Measurements from ENCODE around the gene SUMO4.

The SUMO4 gene

DNA sequence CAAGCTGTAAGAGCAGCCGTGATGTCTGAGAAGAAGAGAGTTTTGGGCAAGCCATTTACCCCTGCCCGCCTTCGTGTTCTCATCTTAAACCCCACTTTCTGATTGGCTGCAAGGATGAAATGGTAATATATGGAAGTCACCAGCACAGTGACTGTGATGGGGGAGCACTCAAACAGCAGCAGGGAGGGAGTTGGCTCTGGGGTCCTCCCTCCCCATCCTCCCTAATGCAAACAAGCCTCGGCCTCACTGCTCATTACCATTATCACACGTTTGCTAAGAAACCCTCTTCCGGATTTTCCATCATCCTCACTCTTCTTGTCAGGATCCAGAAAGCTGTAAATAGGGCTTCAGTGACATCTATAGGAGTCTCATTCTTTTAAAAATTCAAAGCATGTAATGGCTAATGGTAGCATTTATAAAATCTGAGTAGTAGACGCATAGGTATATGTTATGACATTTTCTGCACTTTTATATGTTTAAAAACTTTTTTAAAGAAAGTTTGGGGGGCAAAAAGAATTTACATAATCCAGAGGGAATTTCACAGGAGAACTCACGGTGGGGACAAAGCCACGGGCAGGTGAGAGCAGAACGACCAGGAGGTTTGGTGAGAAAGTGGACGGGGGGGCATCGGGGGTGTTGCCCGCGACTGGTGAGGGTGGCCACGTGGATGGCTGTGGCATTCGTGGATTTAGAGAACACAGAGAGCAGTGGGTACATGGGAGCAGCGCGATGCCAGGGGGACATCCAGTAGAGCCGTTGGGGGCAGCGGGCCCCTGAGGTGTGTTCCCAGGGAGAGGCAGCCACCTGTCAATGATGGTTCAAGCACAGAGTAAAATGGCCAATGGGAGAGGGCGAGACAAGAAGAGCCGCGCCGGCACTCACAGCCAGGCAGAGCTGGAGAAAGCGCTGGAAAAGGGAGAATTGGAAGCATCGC, 29.6 kb downstream of the SUMO4 start:
- no peaks in the 10 kb centered on the region for H3K9me3 ChIP-seq (ENCODE audit: control insufficient read depth, insufficient read depth, low read length)
- no peaks in the 10 kb centered on the region for H3K4me1 ChIP-seq (ENCODE audit: control insufficient read depth, insufficient read depth, low read length)
- no peaks in the 10 kb centered on the region for H3K27me3 ChIP-seq (ENCODE audit: control insufficient read depth, insufficient read depth, low read length)
- no CpG with 5 or more reads among the region's 26 CpGs for WGBS (ENCODE audit: insufficient coverage, insufficient read length)
- H3K36me3 ChIP-seq (ENCODE audit: control insufficient read depth, insufficient read depth, low read length), result no peaks in the 10 kb centered on the region
- no peak overlapping the region for H3K27ac ChIP-seq (ENCODE audit: low read length)
- no peak for DNase-seq (ENCODE audit: low read depth, low spot score)
- H3K4me3 ChIP-seq (ENCODE audit: low read length), result no peak overlapping the region

DNA sequence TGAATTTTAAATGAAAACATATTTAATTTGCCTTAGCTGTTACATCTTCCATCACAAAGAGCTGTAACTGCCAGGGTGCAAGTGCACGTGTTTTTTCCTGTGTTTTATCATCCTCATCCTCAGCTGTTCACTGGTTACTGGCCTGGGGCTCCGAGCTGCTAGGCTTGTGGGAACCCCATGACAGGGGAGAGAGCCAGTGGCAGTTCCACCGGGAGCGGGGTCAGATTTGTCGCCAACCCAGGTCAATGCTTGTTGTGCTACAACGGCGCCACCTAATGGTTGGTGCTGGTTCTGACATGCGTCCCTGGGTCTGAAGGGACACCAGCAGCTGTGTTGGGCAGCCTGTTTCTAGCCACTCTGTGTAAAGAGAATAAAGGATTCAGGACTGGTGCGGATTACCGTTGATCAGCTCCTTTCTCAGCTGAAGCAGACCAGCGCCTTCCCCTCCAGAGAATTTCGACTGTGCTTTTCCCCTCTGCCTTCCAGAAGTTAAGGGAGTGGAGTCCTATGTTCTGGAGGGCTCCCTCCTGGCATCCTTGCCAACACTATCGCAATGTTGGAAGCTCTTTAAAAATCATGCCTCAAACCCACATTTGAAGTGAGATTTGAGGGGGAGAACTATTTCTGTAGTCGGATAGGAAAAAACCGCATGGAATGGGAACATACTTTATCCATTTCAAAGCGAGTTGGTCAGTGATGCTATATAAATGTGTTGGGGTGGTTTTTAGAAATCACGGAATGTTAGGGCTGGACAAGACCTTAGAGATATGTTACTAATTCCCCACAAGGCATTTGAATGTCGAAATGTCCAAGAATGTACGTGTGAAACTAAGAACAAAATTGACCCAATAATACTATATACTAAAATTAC, 32.1 kb downstream of the SUMO4 start:
- no CpG with 5 or more reads among the region's 19 CpGs for WGBS (ENCODE audit: insufficient coverage, insufficient read length)
- Histone ChIP-seq H3K27me3 (ENCODE audit: control insufficient read depth, insufficient read depth, low read length) (no peaks in the 10 kb centered on the region), H3K4me1 (ENCODE audit: control insufficient read depth, insufficient read depth, low read length) (no peaks in the 10 kb centered on the region), H3K4me3 (ENCODE audit: low read length) (no peak overlapping the region), H3K27ac (ENCODE audit: low read length) (no peak overlapping the region), H3K36me3 (ENCODE audit: control insufficient read depth, insufficient read depth, low read length) (no peaks in the 10 kb centered on the region), H3K9me3 (ENCODE audit: control insufficient read depth, insufficient read depth, low read length) (no peaks in the 10 kb centered on the region)
- peak; percentile 96 for DNase-seq (ENCODE audit: low read depth, low spot score)

DNA sequence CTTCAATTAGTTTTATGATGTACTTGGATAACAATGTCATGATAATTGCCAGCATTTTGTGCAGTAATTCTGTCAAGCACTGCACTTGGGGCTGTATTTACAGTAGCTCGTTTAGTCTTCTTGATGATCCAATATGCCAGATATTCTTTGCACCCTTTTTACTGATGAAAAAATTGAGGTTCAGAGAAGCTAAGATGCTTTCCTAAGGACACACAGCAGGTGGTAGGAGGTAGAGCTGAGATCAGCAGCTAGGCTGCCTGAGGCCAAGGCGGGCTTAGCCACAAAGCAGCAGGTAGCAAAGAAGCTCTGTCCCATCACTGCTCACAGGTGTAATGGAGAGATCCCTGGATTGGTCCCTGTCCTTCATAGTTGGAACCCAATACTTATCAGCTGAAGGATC, 33.3 kb downstream of the SUMO4 start:
- DNase-seq (ENCODE audit: low read depth, low spot score), result no peak
- no CpG with 5 or more reads among the region's 2 CpGs for WGBS (ENCODE audit: insufficient coverage, insufficient read length)

DNA sequence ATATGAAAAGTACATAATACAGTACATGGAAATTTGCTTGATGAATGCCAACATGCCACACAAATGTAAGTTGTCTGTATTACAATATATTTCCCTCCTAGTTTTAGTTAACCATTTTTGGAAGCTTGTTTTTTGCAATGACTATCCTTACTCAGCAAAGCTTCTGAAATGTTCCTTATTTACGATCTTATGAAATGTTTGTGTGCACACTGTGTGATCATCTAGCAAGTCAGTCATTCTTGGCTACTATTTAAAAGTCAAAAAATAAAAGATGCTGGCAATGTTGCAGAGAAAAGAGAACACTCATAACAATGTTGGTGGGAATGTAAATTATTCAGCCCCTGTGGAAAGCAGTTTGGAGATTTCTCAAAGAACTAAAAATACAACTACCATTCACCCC, 33.8 kb downstream of the SUMO4 start:
- H3K36me3 ChIP-seq (ENCODE audit: control insufficient read depth, insufficient read depth, low read length), result no peaks in the 10 kb centered on the region
- H3K4me1 ChIP-seq (ENCODE audit: control insufficient read depth, insufficient read depth, low read length), result no peaks in the 10 kb centered on the region
- no peak for DNase-seq (ENCODE audit: low read depth, low spot score)
- WGBS (ENCODE audit: insufficient coverage, insufficient read length), result no CpG with 5 or more reads among the region's 1 CpG
- H3K4me3 ChIP-seq (ENCODE audit: low read length), result no peak overlapping the region
- no peaks in the 10 kb centered on the region for H3K27me3 ChIP-seq (ENCODE audit: control insufficient read depth, insufficient read depth, low read length)
- H3K9me3 ChIP-seq (ENCODE audit: control insufficient read depth, insufficient read depth, low read length), result no peaks in the 10 kb centered on the region
- H3K27ac ChIP-seq (ENCODE audit: low read length), result no peak overlapping the region

More for the DNA sequence above, 33.3 kb downstream of the SUMO4 start:
- Histone ChIP-seq H3K4me1 (ENCODE audit: control insufficient read depth, insufficient read depth, low read length) (no peaks in the 10 kb centered on the region), H3K9me3 (ENCODE audit: control insufficient read depth, insufficient read depth, low read length) (no peaks in the 10 kb centered on the region), H3K4me3 (ENCODE audit: low read length) (no peak overlapping the region), H3K27ac (ENCODE audit: low read length) (no peak overlapping the region), H3K27me3 (ENCODE audit: control insufficient read depth, insufficient read depth, low read length) (no peaks in the 10 kb centered on the region), H3K36me3 (ENCODE audit: control insufficient read depth, insufficient read depth, low read length) (no peaks in the 10 kb centered on the region)

DNA sequence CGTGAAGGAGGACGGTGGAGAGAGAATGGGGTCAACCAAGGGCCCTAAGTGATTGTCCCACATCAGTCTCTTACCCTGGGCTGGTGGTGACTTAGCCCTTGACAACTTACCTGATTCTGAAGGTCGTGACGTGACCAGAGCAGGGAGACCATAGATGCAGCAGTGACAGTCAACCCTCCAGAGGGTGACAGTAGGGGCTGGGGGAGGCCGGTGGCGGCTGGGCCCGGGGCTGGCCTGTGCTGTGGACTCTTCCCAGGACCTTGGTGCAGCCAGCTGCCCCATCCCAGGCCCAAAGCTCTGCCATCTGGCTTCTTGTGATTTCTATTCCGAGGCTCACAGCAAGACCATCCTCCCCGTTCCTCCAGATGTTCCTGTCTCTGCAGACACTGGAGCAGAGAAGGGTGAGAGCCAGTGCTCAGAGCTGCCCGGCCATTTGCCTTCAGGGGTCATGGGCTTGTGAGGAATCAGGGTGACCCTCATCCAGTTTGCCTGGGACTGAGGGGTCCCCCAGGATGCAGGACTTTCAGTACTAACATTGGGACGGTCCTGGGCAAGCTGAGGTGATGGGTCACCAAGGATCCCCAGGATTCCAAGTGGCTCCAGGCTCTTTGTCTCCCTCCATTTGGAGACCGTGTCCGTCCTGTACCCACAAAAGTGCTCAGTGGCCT, 36.0 kb downstream of the SUMO4 start:
- no peaks in the 10 kb centered on the region for H3K4me1 ChIP-seq (ENCODE audit: control insufficient read depth, insufficient read depth, low read length)
- no peaks in the 10 kb centered on the region for H3K36me3 ChIP-seq (ENCODE audit: control insufficient read depth, insufficient read depth, low read length)
- H3K27me3 ChIP-seq (ENCODE audit: control insufficient read depth, insufficient read depth, low read length), result no peaks in the 10 kb centered on the region
- H3K4me3 ChIP-seq (ENCODE audit: low read length), result no peak overlapping the region
- no CpG with 5 or more reads among the region's 13 CpGs for WGBS (ENCODE audit: insufficient coverage, insufficient read length)
- H3K9me3 ChIP-seq (ENCODE audit: control insufficient read depth, insufficient read depth, low read length), result no peaks in the 10 kb centered on the region
- H3K27ac ChIP-seq (ENCODE audit: low read length), result no peak overlapping the region
- DNase-seq (ENCODE audit: low read depth, low spot score), result no peak

DNA sequence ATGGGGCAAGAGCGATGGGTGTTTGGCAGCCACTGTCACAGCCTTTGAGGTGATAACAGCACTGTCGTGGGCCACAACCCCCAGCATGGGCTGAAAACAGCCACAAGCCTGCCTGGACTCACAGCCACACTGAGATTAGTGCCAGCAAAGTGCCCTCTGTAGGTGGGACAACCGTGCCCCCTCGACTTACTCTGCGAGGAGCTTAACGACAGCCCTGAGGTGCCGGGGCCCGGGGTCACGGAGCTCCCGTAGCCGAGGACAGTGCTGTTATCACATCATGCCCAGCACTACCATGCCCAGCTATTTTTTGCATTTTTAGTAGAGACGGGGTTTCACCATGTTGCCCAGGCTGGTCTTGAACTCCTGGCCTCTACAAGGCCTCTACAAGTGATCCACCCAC, 36.6 kb downstream of the SUMO4 start:
- no peak overlapping the region for H3K4me3 ChIP-seq (ENCODE audit: low read length)
- no peak for DNase-seq (ENCODE audit: low read depth, low spot score)
- H3K27me3 ChIP-seq (ENCODE audit: control insufficient read depth, insufficient read depth, low read length), result no peaks in the 10 kb centered on the region
- H3K4me1 ChIP-seq (ENCODE audit: control insufficient read depth, insufficient read depth, low read length), result no peaks in the 10 kb centered on the region
- no peak overlapping the region for H3K27ac ChIP-seq (ENCODE audit: low read length)
- H3K9me3 ChIP-seq (ENCODE audit: control insufficient read depth, insufficient read depth, low read length), result no peaks in the 10 kb centered on the region
- no peaks in the 10 kb centered on the region for H3K36me3 ChIP-seq (ENCODE audit: control insufficient read depth, insufficient read depth, low read length)
- no CpG with 5 or more reads among the region's 12 CpGs for WGBS (ENCODE audit: insufficient coverage, insufficient read length)

DNA sequence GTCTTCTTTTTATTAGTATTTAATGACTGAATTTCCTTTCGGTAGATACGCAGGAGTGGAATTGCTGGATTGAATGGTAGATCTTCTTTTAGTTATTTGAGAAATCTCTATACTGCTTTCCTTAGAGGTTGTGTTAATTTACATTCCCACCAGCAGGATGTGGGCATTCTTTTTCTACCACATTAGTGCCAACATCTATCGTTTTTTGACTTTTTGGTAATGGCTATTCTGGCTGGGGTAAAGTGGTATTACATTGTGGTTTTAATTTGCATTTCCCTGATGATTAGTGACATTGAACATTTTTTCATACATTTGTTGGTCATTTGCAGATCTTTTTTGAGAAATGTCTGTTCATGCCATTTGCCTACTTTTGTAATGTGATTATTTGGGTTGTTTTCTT, 37.1 kb downstream of the SUMO4 start:
- Histone ChIP-seq H3K9me3 (ENCODE audit: control insufficient read depth, insufficient read depth, low read length) (no peaks in the 10 kb centered on the region), H3K27ac (ENCODE audit: low read length) (no peak overlapping the region), H3K27me3 (ENCODE audit: control insufficient read depth, insufficient read depth, low read length) (no peaks in the 10 kb centered on the region), H3K4me1 (ENCODE audit: control insufficient read depth, insufficient read depth, low read length) (no peaks in the 10 kb centered on the region), H3K36me3 (ENCODE audit: control insufficient read depth, insufficient read depth, low read length) (no peaks in the 10 kb centered on the region), H3K4me3 (ENCODE audit: low read length) (no peak overlapping the region)
- WGBS (ENCODE audit: insufficient coverage, insufficient read length), result no CpG with 5 or more reads among the region's 3 CpGs
- no peak for DNase-seq (ENCODE audit: low read depth, low spot score)

DNA sequence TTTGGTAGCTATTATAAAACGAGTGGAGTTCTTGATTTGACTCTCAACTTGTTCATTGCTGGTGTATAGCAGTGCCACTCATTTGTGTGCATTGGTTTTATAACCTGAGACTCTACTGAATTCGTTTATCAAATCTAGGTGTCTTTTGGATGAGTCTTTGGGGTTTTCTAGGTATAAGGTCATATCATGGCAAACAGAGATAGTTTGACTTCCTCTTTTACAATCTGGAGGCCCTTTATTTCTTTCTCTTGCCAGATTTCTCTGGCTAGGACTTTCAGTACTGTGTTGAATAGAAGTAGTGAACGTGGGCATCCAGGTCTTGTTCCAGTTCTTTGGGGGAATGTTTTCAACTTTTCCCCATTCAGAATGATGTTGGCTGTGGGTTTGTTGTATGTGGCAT, 38.8 kb downstream of the SUMO4 start:
- no peaks in the 10 kb centered on the region for H3K9me3 ChIP-seq (ENCODE audit: control insufficient read depth, insufficient read depth, low read length)
- WGBS (ENCODE audit: insufficient coverage, insufficient read length), result no CpG with 5 or more reads among the region's 3 CpGs
- H3K4me1 ChIP-seq (ENCODE audit: control insufficient read depth, insufficient read depth, low read length), result no peaks in the 10 kb centered on the region
- no peak overlapping the region for H3K27ac ChIP-seq (ENCODE audit: low read length)
- no peak for DNase-seq (ENCODE audit: low read depth, low spot score)
- H3K4me3 ChIP-seq (ENCODE audit: low read length), result no peak overlapping the region
- no peaks in the 10 kb centered on the region for H3K36me3 ChIP-seq (ENCODE audit: control insufficient read depth, insufficient read depth, low read length)
- H3K27me3 ChIP-seq (ENCODE audit: control insufficient read depth, insufficient read depth, low read length), result no peaks in the 10 kb centered on the region

DNA sequence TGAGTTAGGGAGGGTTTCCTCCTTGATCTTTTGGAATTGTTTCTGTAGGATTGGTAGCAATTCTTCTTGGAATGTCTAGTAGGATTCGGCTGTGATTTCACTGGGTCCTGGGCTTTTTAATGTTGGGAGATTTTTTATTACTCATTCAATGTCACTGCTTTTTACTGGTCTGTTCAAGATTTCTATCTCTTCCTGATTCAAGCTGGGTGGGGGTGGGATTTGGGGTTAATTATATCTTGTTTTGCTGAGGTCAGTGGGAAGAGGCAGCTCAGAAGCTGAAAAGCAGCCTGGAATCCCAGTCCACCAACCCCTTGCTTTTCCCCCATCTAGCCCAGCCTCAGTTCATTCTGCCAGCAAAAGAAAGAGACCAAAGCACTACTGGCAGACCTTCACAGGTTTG, 39.6 kb downstream of the SUMO4 start:
- Histone ChIP-seq H3K27ac (ENCODE audit: low read length) (no peak overlapping the region), H3K36me3 (ENCODE audit: control insufficient read depth, insufficient read depth, low read length) (no peaks in the 10 kb centered on the region), H3K27me3 (ENCODE audit: control insufficient read depth, insufficient read depth, low read length) (no peaks in the 10 kb centered on the region), H3K4me1 (ENCODE audit: control insufficient read depth, insufficient read depth, low read length) (no peaks in the 10 kb centered on the region), H3K9me3 (ENCODE audit: control insufficient read depth, insufficient read depth, low read length) (no peaks in the 10 kb centered on the region), H3K4me3 (ENCODE audit: low read length) (no peak overlapping the region)
- WGBS (ENCODE audit: insufficient coverage, insufficient read length), result no CpG with 5 or more reads among the region's 1 CpG
- DNase-seq (ENCODE audit: low read depth, low spot score), result no peak

All from iPS DF 6.9 (cell line).